Lower lobe of right lung (tissue), 2 donors: Measurements from ENCODE around the gene TEKTIP1. TPM values are rescaled to one million over a fixed set of nuclear protein-coding genes. Genes with fewer than 3 reads are reported as not detected.

Source experiments
- ATAC-seq, 2 donors: fragments of 200-7000 bp; cut with Tn5 transposase; one replicate each; pipeline ENCODE4 v1.9.1; 2020 to 2022; ENCODE audit warnings: mild to moderate bottlenecking in 2 of 2, moderate library complexity in 2 of 2
- DNase-seq: peaks from one replicate; pipeline ENCODE4 v3.0.0-alpha.2; 2020
- H3K27ac ChIP-seq: fragments of 200-600 bp; one replicate; pipeline ENCODE4 v1.8.0; 2022
- H3K27me3 ChIP-seq: fragments of 200-600 bp; one replicate; pipeline ENCODE4 v1.8.0; 2022; ENCODE audit warnings: low read depth
- H3K36me3 ChIP-seq: fragments of 200-600 bp; one replicate; pipeline ENCODE4 v1.8.0; 2022; ENCODE audit warnings: mild to moderate bottlenecking
- H3K4me1 ChIP-seq: fragments of 200-600 bp; one replicate; pipeline ENCODE4 v1.8.0; 2022
- H3K4me3 ChIP-seq: fragments of 200-600 bp; one replicate; pipeline ENCODE4 v1.8.0; 2022; ENCODE audit warnings: mild to moderate bottlenecking
- H3K9me3 ChIP-seq: fragments of 200-600 bp; one replicate; pipeline ENCODE4 v1.8.0; 2022
- intact Hi-C: fragments of 100-400 bp; cut with DNase I; formaldehyde crosslinking; loops from one replicate; pipeline ENCODE4 v1.11.0; 2022
- total RNA-seq: library from RNA; stranded (reverse); fragmentation: NEBNext Ultra II Directional; extraction: Animal tissue kit (Norgen Biotek cat#: 25700); gene quantifications from one replicate; pipeline ENCODE4 v1.2.1, GENCODE V29; 2021
- TF ChIP-seq, protein P1 (sequence below): fragments of 200-600 bp; IDR thresholded peaks from one replicate; pipeline ENCODE4 v1.8.0; 2022; ENCODE audit warnings: antibody characterized with exemption, mild to moderate bottlenecking
- donor health status: DM: no; HTN: yes; CAD: no; lungs with severe emphysema.

Gene TEKTIP1
- total RNA-seq, 1 donor from 2014 or later, result 2.2 TPM

DNA sequence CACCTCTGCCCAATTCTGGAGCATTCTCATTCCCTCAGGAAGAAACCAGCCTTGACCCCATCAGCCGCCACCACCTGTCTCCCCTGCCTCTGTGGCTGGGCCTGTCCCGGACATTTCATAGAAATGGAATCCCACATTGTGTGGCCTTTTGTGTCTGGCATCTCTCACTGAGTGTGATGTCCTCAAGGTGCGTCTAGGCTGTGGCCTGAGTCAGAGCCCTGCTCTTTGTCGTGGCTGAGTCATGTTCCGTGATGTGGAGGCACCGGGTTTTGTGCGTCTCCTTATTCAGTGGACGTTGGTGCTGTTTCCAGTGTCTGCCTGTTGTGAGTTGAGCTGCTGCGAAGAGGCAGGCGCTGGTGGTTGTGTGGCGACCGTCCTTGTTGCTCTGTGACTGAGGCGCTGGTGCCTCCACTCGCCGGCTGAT lies 29.4 kb upstream of the TEKTIP1 start:
- H3K4me1 ChIP-seq, result peaks cover 16% of the 10 kb centered on the region
- TF ChIP-seq, protein P1, sequence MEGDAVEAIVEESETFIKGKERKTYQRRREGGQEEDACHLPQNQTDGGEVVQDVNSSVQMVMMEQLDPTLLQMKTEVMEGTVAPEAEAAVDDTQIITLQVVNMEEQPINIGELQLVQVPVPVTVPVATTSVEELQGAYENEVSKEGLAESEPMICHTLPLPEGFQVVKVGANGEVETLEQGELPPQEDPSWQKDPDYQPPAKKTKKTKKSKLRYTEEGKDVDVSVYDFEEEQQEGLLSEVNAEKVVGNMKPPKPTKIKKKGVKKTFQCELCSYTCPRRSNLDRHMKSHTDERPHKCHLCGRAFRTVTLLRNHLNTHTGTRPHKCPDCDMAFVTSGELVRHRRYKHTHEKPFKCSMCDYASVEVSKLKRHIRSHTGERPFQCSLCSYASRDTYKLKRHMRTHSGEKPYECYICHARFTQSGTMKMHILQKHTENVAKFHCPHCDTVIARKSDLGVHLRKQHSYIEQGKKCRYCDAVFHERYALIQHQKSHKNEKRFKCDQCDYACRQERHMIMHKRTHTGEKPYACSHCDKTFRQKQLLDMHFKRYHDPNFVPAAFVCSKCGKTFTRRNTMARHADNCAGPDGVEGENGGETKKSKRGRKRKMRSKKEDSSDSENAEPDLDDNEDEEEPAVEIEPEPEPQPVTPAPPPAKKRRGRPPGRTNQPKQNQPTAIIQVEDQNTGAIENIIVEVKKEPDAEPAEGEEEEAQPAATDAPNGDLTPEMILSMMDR, result no peak
- no peak overlapping the region for H3K4me3 ChIP-seq
- no peaks in the 10 kb centered on the region for H3K9me3 ChIP-seq
- no peak overlapping the region for H3K27ac ChIP-seq
- H3K27me3 ChIP-seq, result no peaks in the 10 kb centered on the region
- no peak for DNase-seq
- ATAC-seq, result no peak
- peaks cover 33% of the 10 kb centered on the region for H3K36me3 ChIP-seq
- intact Hi-C loops, result no loop called here

DNA sequence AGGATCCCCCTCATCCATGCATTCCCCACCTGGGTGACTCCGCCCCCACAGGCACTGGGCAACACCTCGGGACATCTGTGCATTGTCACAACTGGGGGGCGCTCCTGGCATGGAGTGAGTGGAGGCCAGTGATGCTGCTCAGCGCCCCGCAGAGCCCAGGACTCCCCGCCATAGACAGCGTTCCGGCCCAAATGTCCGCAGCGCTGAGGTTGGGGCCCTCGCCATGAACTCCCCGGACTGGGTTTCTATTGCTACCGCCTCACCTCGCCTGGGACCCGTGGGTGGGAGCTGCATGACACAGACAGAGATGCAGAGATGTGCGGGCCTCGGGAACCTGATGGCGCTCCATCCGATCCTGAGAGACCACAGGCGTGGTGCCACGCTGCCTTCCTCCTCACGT lies 28.2 kb upstream of the TEKTIP1 start:
- ATAC-seq (no peak), DNase-seq (no peak)
- Histone ChIP-seq H3K36me3 (peaks cover 33% of the 10 kb centered on the region), H3K4me1 (peaks cover 16% of the 10 kb centered on the region), H3K27me3 (no peaks in the 10 kb centered on the region), H3K27ac (no peak overlapping the region), H3K9me3 (no peaks in the 10 kb centered on the region), H3K4me3 (no peak overlapping the region)
- intact Hi-C loops, result no loop called here
- TF ChIP-seq, protein P1, result no peak

DNA sequence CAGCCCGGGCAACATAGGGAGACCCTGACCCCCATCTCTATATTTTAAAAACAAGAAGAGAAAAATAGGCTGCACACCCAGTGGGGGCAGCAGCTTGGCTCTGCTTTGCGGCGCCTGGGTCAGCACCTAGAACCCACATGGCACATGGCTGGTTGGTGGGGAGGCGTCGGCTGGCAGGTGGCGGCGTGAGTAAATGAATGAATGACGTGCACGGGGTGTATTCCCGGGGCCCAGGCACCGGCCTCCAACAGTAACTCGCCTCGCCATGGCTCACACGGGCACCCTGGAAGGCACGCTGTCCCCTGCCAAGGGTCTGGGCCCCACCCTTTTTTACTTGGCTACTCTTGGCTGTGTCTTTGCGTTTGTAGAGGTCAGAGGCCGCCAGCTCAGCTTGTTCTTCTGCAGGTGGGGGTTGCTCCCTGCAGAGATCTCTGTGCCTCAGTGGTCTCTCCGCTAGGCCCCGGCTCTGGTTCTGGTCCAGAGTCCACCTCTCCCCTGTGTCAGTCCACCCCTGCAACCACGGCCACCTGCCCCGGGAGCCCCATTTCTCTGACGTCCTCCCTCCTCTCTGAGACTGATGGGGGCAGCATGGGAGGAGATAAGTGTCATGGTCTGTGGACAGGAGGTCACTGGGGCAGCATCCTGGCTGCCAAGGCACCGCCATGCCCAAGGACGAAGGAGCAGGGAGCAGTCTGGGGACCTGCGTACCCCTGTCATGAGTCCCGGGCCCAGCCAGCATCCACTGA lies 27.3 kb upstream of the TEKTIP1 start:
- Histone ChIP-seq H3K36me3 (peaks cover 40% of the 10 kb centered on the region), H3K9me3 (no peaks in the 10 kb centered on the region), H3K4me1 (peaks cover 22% of the 10 kb centered on the region), H3K4me3 (no peak overlapping the region), H3K27me3 (no peaks in the 10 kb centered on the region), H3K27ac (no peak overlapping the region)
- DNase-seq (no peak), ATAC-seq (no peak)
- intact Hi-C loops, result no loop called here
- TF ChIP-seq, protein P1, result no peak

DNA sequence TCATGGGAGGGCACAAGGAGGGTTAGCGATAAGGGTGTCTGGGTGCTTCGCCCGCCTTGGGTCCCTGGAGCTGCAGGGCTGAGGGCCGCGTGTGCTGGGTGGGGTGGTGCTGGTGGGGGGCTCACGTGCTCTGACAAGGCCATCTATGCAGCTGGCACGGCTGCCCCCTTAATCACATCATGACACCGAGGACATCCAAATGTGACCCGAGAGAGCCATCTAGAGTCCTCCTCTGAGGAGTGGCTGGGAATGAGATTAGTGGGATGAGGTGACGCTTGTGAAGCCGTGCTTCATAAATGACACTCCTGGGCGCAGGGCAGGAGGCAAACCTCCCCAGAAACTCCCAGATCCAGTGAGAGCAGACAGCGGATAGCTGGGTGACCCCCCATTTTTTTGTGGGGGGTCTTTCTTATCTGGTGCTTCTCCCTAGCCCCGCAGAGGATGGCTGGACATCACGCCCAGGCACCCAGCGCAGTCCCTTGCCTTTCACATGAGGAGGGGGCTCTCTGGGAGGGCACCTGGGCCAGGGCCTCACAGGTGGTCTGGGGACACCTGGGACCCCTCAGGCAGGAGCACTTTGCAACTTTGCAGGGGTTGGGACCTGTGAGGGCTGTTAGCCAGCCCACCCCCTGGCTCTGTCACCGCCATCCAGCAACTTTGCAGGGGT lies 26.3 kb upstream of the TEKTIP1 start:
- ATAC-seq (no peak), DNase-seq (no peak)
- no peak overlapping the region for H3K4me3 ChIP-seq
- peaks cover 28% of the 10 kb centered on the region for H3K4me1 ChIP-seq
- intact Hi-C loops, result no loop called here
- TF ChIP-seq, protein P1, result no peak
- H3K36me3 ChIP-seq, result peaks cover 41% of the 10 kb centered on the region
- H3K27ac ChIP-seq, result no peak overlapping the region
- no peaks in the 10 kb centered on the region for H3K27me3 ChIP-seq
- H3K9me3 ChIP-seq, result no peaks in the 10 kb centered on the region

DNA sequence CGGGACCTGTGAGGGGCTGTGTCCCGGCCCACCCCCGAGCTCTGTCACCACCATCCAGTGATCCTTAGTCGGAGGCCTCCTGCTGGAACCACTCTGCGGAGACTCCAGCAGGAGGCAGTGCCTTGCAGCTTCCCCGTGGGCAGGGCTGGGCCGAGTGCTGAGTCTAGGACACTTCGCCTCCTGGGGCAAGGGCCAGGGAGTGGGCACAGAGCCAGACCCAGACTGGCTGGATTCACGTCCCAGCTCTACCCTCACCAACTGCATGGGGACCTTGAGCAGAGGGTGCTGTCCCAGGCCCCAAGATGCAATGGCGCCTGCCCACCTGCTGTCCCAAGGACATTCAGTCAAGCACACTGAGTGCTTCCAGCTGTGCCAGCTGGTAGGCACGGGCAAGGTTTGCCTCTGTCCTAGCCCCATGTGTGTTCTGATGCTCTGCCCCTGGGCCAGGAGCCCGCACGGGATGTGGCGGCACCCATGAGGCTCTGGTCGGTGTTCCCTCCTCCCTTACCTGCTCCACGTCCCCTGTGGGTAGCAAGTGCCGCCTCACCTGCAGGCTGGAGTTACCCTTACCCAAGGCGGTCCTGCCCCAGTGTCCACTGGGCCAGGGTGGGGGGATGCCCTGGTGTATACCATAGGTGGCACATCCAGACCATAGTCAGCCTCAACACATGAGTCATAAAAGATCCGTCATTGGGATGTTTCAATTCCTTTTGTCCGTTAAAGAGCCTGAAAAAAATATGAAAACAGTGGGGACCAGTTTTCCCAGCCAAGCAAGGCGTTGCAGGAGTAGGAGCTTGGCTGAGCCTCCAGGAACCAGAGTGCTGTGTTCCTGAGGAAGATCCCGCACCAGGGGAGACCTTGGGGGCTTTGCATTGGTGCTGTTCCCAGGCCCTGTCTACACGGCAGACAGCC lies 25.5 kb upstream of the TEKTIP1 start:
- H3K27ac ChIP-seq, result no peak overlapping the region
- ATAC-seq, result no peak
- intact Hi-C loops, result no loop called here
- H3K4me3 ChIP-seq, result no peak overlapping the region
- H3K4me1 ChIP-seq, result peaks cover 25% of the 10 kb centered on the region
- no peaks in the 10 kb centered on the region for H3K27me3 ChIP-seq
- H3K9me3 ChIP-seq, result no peaks in the 10 kb centered on the region
- no peak for DNase-seq
- TF ChIP-seq, protein P1, result no peak
- peaks cover 41% of the 10 kb centered on the region for H3K36me3 ChIP-seq
